GM12878 (cell line): ENCODE results near the gene ARFIP1. TPM values are rescaled to one million over a fixed set of nuclear protein-coding genes. Genes with fewer than 3 reads are reported as not detected.

Experiments used
- ATAC-seq: fragments of 200-7000 bp; cut with Tn5 transposase; 3 replicates; pipeline ENCODE4 v1.9.1; 2020; ENCODE audit warnings: mild to moderate bottlenecking, moderate library complexity
- BruUV-seq: library from RNA; stranded (reverse); fragments of 400-500 nt; replicated peaks from 2 replicates; lab custom pipeline; 2021; lab: Mats Ljungman, UMichigan
- CTCF ChIA-PET: fragments of 300-600 bp; sonication (Branson Sonifier 250); formaldehyde crosslinking; extraction: SDS; loops from one replicate; lab custom pipeline; 2021; ENCODE audit warnings: inconsistent platforms; lab: Yijun Ruan, JAX
- POLR2A ChIA-PET: fragments of 350-600 bp; formaldehyde crosslinking; extraction: SDS; loops from one replicate; lab custom pipeline; 2021; ENCODE audit warnings: inconsistent platforms; lab: Charles Lee
- RAD21 ChIA-PET: fragments of 300-600 bp; sonication (Branson Sonifier 250); formaldehyde crosslinking; loops from one replicate; lab custom pipeline; 2023; ENCODE audit warnings: antibody characterized with exemption; ENCODE audit not compliant: unreplicated experiment; lab: Charles Lee
- SMC1A ChIA-PET: fragments of 300-600 bp; sonication (Branson Sonifier 250); formaldehyde crosslinking; loops from one replicate; lab custom pipeline; 2023; ENCODE audit not compliant: unreplicated experiment, uncharacterized antibody; lab: Charles Lee
- DNase-seq: peaks from one replicate; pipeline ENCODE4 v3.0.0-alpha.2; 2011; ENCODE audit warnings: low read depth, low spot score
- FAIRE-seq: peaks from 3 replicates; lab custom pipeline; 2011; peaks lifted over from hg19 to GRCh38; lab: Jason Lieb, UNC
- H2AFZ ChIP-seq: 2 replicates; pipeline ENCODE4 v1.6.0; 2011; ENCODE audit warnings: low read depth, low read length, control low read depth; ENCODE audit not compliant: control insufficient read depth
- H3K27ac ChIP-seq: 2 replicates; pipeline ENCODE4 v1.5.1; 2011; ENCODE audit warnings: control low read depth; ENCODE audit not compliant: control insufficient read depth, insufficient read depth
- H3K27me3 ChIP-seq, 2 experiments: replicated peaks in 1 of 2; 2 replicates each; pipeline versions ENCODE4 v1.6.0 to v1.6.1; 2011; ENCODE audit warnings: low read length in 1 of 2; ENCODE audit not compliant: control insufficient read depth in 2 of 2, insufficient read depth in 2 of 2
- H3K36me3 ChIP-seq, 2 experiments: 2 replicates each; pipeline ENCODE4 v1.5.1; 2011; ENCODE audit warnings: low read length in 1 of 2; ENCODE audit not compliant: control insufficient read depth in 2 of 2, insufficient read depth in 2 of 2
- H3K4me1 ChIP-seq: 2 replicates; pipeline ENCODE4 v1.6.1; 2011; ENCODE audit warnings: mild to moderate bottlenecking, low read length, moderate library complexity, mixed read lengths; ENCODE audit not compliant: control insufficient read depth, insufficient read depth
- H3K4me2 ChIP-seq: 2 replicates; pipeline ENCODE4 v1.6.0; 2011; ENCODE audit warnings: control low read depth; ENCODE audit not compliant: control insufficient read depth, insufficient read depth
- H3K4me3 ChIP-seq: fragments of 200-600 bp; sonication (generic); 2 replicates; pipeline ENCODE4 v1.5.1; 2016
- H3K79me2 ChIP-seq: 2 replicates; pipeline ENCODE4 v1.6.0; 2011; ENCODE audit warnings: low read length; ENCODE audit not compliant: control insufficient read depth, insufficient read depth
- H3K9ac ChIP-seq: 2 replicates; pipeline ENCODE4 v1.8.0; 2011; ENCODE audit warnings: low read length, control low read depth, mixed read lengths; ENCODE audit not compliant: control insufficient read depth, insufficient read depth
- H3K9me3 ChIP-seq: replicated peaks from 3 replicates; pipeline ENCODE4 v1.5.1; 2011; ENCODE audit warnings: mild to moderate bottlenecking, low read length; ENCODE audit not compliant: control insufficient read depth, insufficient read depth
- H4K20me1 ChIP-seq: 2 replicates; pipeline ENCODE4 v1.6.0; 2011; ENCODE audit not compliant: control insufficient read depth, insufficient read depth
- CBFB ChIP-seq: IDR thresholded peaks from 2 replicates; pipeline ENCODE4 v1.6.1; 2016; ENCODE audit warnings: antibody characterized with exemption, low read depth
- CHD4 ChIP-seq: fragments of 200-600 bp; sonication (generic); IDR thresholded peaks from 2 replicates; pipeline ENCODE4 v1.6.1; 2016; ENCODE audit warnings: mild to moderate bottlenecking
- NBN ChIP-seq: fragments of 450-650 bp; IDR thresholded peaks from 2 replicates; pipeline ENCODE4 v1.6.1; 2016
- POLR2AphosphoS5 ChIP-seq: IDR thresholded peaks from 2 replicates; pipeline ENCODE4 v1.6.1; 2011; ENCODE audit warnings: mild to moderate bottlenecking, low read length, inconsistent platforms
- POU2F2 ChIP-seq: IDR thresholded peaks from 3 replicates; pipeline ENCODE4 v1.6.1; 2011; ENCODE audit warnings: low read depth, mild to moderate bottlenecking, low read length, borderline replicate concordance
- RBBP5 ChIP-seq: fragments of 200-600 bp; sonication (generic); conservative IDR thresholded peaks from 2 replicates; pipeline ENCODE4 v1.6.1; 2016
- SP1 ChIP-seq: IDR thresholded peaks from one replicate; pipeline ENCODE4 v1.6.1; 2011; ENCODE audit warnings: low read depth, low read length
- SPI1 ChIP-seq: IDR thresholded peaks from 2 replicates; pipeline ENCODE4 v1.6.1; 2011; ENCODE audit warnings: low read depth, mild to moderate bottlenecking, low read length, moderate library complexity, borderline replicate concordance; ENCODE audit not compliant: insufficient read depth
- SUPT20H ChIP-seq: IDR thresholded peaks from 2 replicates; pipeline ENCODE4 v1.6.1; 2011; ENCODE audit warnings: low read depth, mild to moderate bottlenecking, low read length, moderate library complexity, borderline replicate concordance; ENCODE audit not compliant: control insufficient read depth
- TARDBP ChIP-seq: IDR thresholded peaks from 2 replicates; pipeline ENCODE4 v1.6.1; 2016; ENCODE audit warnings: borderline replicate concordance
- ZNF384 ChIP-seq: IDR thresholded peaks from 2 replicates; pipeline ENCODE4 v1.6.1; 2012; ENCODE audit warnings: low read depth, mild to moderate bottlenecking, low read length, improper control_type of control experiment, borderline replicate concordance
- WGBS: methylation state at CpG from one replicate; pipeline ENCODE4 v1.1.6; 2016; ENCODE audit warnings: low lambda C conversion rate; ENCODE audit not compliant: insufficient replicate concordance, insufficient coverage; ENCODE audit errors: missing lambda C conversion rate; 5-methylcytosine and 5-hydroxymethylcytosine counted together
- in situ Hi-C: fragments of 300-500 bp; cut with MboI; formaldehyde crosslinking; loops from 9 replicates; pipeline ENCODE4 v1.14.3; 2018; ENCODE audit warnings: mixed read lengths
- intact Hi-C: fragments of 100-400 bp; cut with micrococcal nuclease; formaldehyde crosslinking; loops from one replicate; pipeline ENCODE4 v1.14.2; 2022; ENCODE audit not compliant: unreplicated experiment
- polyA plus RNA-seq, 11 experiments: library from polyadenylated mRNA; depleted of rRNA in 4 of 11; unstranded in 6 of 11; stranded (reverse) in 5 of 11; fragments of >200 nt; fragmentation: Nextera tagmentation in 4 of 11; fragmentation: Illumina TruSeq in 1 of 11; extraction: Ambion mirVana in 4 of 11; extraction: Trizol in 1 of 11; gene quantifications; 1 replicate in 1 of 11; 2 replicates in 10 of 11; pipeline versions ENCODE4 v1.2.1 to v1.2.3, GENCODE V29; 2011 to 2016; ENCODE audit warnings: inconsistent platforms in 2 of 11, missing spikeins in 2 of 11, low read depth in 1 of 11
- total RNA-seq, 4 experiments: library from RNA; depleted of rRNA in 3 of 4; stranded (reverse); fragments of >200 nt in 3 of 4; fragmentation: Illumina TruSeq in 1 of 4; extraction: Trizol in 1 of 4; gene quantifications; 2 replicates each; pipeline versions ENCODE4 v1.2.1 to v1.2.3, GENCODE V29; 2013 to 2021
- TF ChIP-seq, protein P1 (sequence below): IDR thresholded peaks from 2 replicates; pipeline ENCODE4 v1.6.1; 2011; ENCODE audit warnings: low read depth, mild to moderate bottlenecking, low read length, moderate library complexity, borderline replicate concordance; ENCODE audit errors: extremely low read depth
- TF ChIP-seq, protein P2 (sequence below): fragments of 450-650 bp; IDR thresholded peaks from 2 replicates; pipeline ENCODE4 v1.6.1; 2017; ENCODE audit warnings: low read depth, mild to moderate bottlenecking, moderate library complexity

Gene ARFIP1
- total and polyA plus RNA-seq, 10 of the 15 experiments (the other 5 are each of a cell fraction or from before 2014, with no cell fraction given) = 9.5 to 21.7 (median 15.4) TPM

DNA sequence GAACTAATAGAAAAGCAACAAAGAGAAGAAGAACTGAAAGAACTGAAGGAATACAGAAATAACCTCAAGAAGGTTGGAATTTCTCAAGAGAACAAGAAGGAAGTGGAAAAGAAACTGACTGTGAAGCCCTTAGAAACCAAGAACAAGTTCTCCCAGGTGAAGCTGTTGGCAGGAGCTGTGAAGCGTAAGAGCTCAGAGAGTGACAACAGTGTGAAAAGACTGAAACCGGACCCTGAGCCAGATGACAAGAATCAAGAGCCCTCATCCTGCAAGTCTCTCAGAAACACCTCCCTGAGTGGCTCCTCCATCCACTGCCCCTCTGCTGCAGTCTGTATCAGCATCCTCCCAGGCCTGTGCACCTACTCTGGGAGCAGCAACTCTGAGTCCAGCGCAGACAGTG lies 148.0 kb downstream of the ARFIP1 start:
- H3K36me3 ChIP-seq = no peaks in the 10 kb centered on the region
- ATAC-seq (no peak), FAIRE-seq (no peak), DNase-seq (no peak)
- no peak overlapping the region for H3K27ac ChIP-seq
- 45% methylated on average over 3 of the region's 3 CpGs for WGBS
- no peak overlapping the region for H2AFZ ChIP-seq
- H3K27me3 ChIP-seq = no peaks in the 10 kb centered on the region
- no peaks in the 10 kb centered on the region for H4K20me1 ChIP-seq
- no peak overlapping the region for H3K4me3 ChIP-seq
- peaks cover 6% of the 10 kb centered on the region; the same call in 1 of the 2 replicates for H3K4me1 ChIP-seq
- no peak overlapping the region for H3K9ac ChIP-seq
- TF ChIP-seq, protein P1, sequence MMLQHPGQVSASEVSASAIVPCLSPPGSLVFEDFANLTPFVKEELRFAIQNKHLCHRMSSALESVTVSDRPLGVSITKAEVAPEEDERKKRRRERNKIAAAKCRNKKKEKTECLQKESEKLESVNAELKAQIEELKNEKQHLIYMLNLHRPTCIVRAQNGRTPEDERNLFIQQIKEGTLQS = no peak
- TF ChIP-seq RBBP5 (no peak), TARDBP (no peak), NBN (no peak), SUPT20H (no peak), CBFB (no peak), SPI1 (no peak)
- ChIA-PET CTCF (no interaction called here), SMC1A (no interaction called here), RAD21 (no interaction called here), POLR2A (no interaction called here)
- H3K4me2 ChIP-seq = no peak overlapping the region
- intact Hi-C loops = no loop called here
- in situ Hi-C loops = no loop called here
- no peaks in the 10 kb centered on the region for H3K79me2 ChIP-seq
- no TSS peak for BruUV-seq
- no peaks in the 10 kb centered on the region for H3K9me3 ChIP-seq

DNA sequence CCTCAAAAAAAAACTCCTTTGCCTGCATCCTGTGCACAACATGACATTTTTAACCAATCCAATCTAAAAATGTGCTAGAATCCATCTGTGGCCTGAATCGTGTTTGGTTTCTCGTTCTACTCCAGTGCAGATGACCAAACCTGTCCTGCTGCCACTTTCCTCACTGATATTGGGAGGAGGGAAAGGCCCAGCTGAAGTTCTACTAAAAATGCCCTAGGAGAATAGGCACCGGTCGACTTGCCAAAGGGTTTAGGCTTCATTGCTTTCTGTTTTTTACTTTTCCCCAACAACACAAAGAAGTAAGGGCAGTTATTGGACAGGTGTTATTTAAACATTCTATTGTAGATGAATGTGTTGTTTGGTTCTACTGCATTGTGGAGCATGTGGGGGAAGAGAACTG lies 148.5 kb downstream of the ARFIP1 start:
- ChIA-PET RAD21 (no interaction called here), CTCF (interaction anchor here (1.4 kb wide), 1 partner anchor 200 kb away, joined by 3 read pairs; no protein-coding TSS in a partner anchor), POLR2A (no interaction called here), SMC1A (no interaction called here)
- ATAC-seq = no peak
- no peaks in the 10 kb centered on the region for H4K20me1 ChIP-seq
- intact Hi-C loops (no loop called here), in situ Hi-C loops (no loop called here)
- no peaks in the 10 kb centered on the region for H3K36me3 ChIP-seq
- H3K27ac ChIP-seq = no peak overlapping the region
- WGBS = 90% methylated on average over 4 of the region's 4 CpGs
- H3K4me1 ChIP-seq = peaks cover 6% of the 10 kb centered on the region; the same call in 1 of the 2 replicates
- H3K9ac ChIP-seq = no peak overlapping the region
- H3K4me3 ChIP-seq = no peak overlapping the region
- peak; percentile 41 for FAIRE-seq
- no peak for DNase-seq
- H2AFZ ChIP-seq = no peak overlapping the region
- no peaks in the 10 kb centered on the region for H3K27me3 ChIP-seq
- no peak overlapping the region for H3K4me2 ChIP-seq
- H3K79me2 ChIP-seq = no peaks in the 10 kb centered on the region
- no TSS peak for BruUV-seq
- H3K9me3 ChIP-seq = no peaks in the 10 kb centered on the region
- TF ChIP-seq CHD4 (no peak), POLR2AphosphoS5 (no peak), POU2F2 (no peak), SP1 (no peak), ZNF384 (no peak), SUPT20H (no peak)
- TF ChIP-seq, protein P2, sequence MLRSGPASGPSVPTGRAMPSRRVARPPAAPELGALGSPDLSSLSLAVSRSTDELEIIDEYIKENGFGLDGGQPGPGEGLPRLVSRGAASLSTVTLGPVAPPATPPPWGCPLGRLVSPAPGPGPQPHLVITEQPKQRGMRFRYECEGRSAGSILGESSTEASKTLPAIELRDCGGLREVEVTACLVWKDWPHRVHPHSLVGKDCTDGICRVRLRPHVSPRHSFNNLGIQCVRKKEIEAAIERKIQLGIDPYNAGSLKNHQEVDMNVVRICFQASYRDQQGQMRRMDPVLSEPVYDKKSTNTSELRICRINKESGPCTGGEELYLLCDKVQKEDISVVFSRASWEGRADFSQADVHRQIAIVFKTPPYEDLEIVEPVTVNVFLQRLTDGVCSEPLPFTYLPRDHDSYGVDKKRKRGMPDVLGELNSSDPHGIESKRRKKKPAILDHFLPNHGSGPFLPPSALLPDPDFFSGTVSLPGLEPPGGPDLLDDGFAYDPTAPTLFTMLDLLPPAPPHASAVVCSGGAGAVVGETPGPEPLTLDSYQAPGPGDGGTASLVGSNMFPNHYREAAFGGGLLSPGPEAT = no peak
